Heart left ventricle (tissue), 13 donors: ENCODE results near the gene LENG9.

Experiments
- CTCF ChIP-seq, 12 donors: fragments of 200-600 bp; sonication (generic) in 4 of 12; IDR thresholded peaks; one replicate each; pipeline versions ENCODE4 v1.5.0 to v1.8.0; 2018 to 2022; ENCODE audit warnings: antibody characterized with exemption in 12 of 12, mild to moderate bottlenecking in 5 of 12
- POLR2A ChIP-seq, 2 donors: fragments of 450-650 bp; IDR thresholded peaks; one replicate each; pipeline ENCODE4 v1.6.1; 2017; ENCODE audit warnings: antibody characterized with exemption in 2 of 2, mild to moderate bottlenecking in 2 of 2, moderate library complexity in 2 of 2
- donor health status: ischemic (EF 13 %, LVEDD 7.1; RV severe dilation, severe dysfunction).
- donor health status: DM: no; HTN: yes; CAD: no.
- donor health status: DM: no; HTN: no; CAD: no.
- donor health status: ischemic (EF 25% LVEDD 6.9; RV normal size, moderate dysfunction).
- donor health status: ischemic (EF 25% LVEDD 5.7; RV mildly dilated, moderate dysfunction).
- donor health status: ischemic (EF 35%, LVEDD 5.7; RV mildly dilated, moderate dysfunction).
- donor health status: nonischemic (EF 11% LVEDD 7.7; RV severe dilation, severe dysfunction).
- donor health status: DM: yes; HTN: yes; CAD: no.
- donor health status: PGD.
- donor health status: ischemic (EF 29% LVEDD 5.4; RV normal size, mild dysfunction).
- donor health status: nonischemic (EF 23%, LVEDD 6.1; RV moderate dilation, normal function).

- TF ChIP-seq POLR2A (IDR thresholded peaks at IDR 0.05) (no peak), CTCF (IDR thresholded peaks at IDR 0.05) (no peak)
Observed at GRCh38 chr19:54458648-54459281, 4.8 kb downstream of the LENG9 start.
